ENCODE results near the gene PACS1.

GRCh38 chr11:66136752-66137123, 66.7 kb downstream of the PACS1 start:
- no peak for TF ChIP-seq POLR2A (IDR thresholded peaks at IDR 0.05)
- TF ChIP-seq, protein P1, sequence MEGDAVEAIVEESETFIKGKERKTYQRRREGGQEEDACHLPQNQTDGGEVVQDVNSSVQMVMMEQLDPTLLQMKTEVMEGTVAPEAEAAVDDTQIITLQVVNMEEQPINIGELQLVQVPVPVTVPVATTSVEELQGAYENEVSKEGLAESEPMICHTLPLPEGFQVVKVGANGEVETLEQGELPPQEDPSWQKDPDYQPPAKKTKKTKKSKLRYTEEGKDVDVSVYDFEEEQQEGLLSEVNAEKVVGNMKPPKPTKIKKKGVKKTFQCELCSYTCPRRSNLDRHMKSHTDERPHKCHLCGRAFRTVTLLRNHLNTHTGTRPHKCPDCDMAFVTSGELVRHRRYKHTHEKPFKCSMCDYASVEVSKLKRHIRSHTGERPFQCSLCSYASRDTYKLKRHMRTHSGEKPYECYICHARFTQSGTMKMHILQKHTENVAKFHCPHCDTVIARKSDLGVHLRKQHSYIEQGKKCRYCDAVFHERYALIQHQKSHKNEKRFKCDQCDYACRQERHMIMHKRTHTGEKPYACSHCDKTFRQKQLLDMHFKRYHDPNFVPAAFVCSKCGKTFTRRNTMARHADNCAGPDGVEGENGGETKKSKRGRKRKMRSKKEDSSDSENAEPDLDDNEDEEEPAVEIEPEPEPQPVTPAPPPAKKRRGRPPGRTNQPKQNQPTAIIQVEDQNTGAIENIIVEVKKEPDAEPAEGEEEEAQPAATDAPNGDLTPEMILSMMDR (IDR thresholded peaks at IDR 0.05), result no peak

Data from ovary (tissue), 3 donors.